OCI-LY3 (cell line): ENCODE measurements around the gene TOP3A.

ENCODE experiments used
- CTCF ChIP-seq: fragments of 200-600, 300-600 bp; sonication (generic); IDR thresholded peaks from 2 replicates; pipeline ENCODE4 v1.5.1; 2014; ENCODE audit warnings: antibody characterized with exemption, low read length, low read depth
- EZH2phosphoT487 ChIP-seq: fragments of 200-600 bp; shearing (Covaris generic); IDR thresholded peaks from 2 replicates; pipeline ENCODE4 v1.6.1; 2018; ENCODE audit warnings: antibody characterized with exemption, mixed run types, low read depth

GRCh38 chr17:18224053-18224386, 90.8 kb downstream of the TOP3A start:
- no peak for TF ChIP-seq CTCF
- TF ChIP-seq EZH2phosphoT487 = no peak
